Measurements from ENCODE around the gene DEFB123.

The DEFB123 gene

GRCh38 chr20:31474097-31474436 is 33.6 kb downstream of the DEFB123 start:
- DNase-seq (ENCODE audit: low read depth): no peak

GRCh38 chr20:31474758-31475427 is 34.5 kb downstream of the DEFB123 start, which contains the start of the genes DEFB124 and REM1:
TSS of gene DEFB124 (minus strand) at chr20:31475127. CDS start at chr20:31473013, 2,114 bp downstream.
TSS of gene REM1 (plus strand) at chr20:31475288. CDS start at chr20:31476446, 1,158 bp downstream.
- DNase-seq (ENCODE audit: low read depth): no peak

- no peak for DNase-seq (ENCODE audit: low read depth)
These were observed 35.3 kb downstream of the DEFB123 start for GRCh38 chr20:31475472-31476293.

GRCh38 chr20:31476294-31476585 is 35.8 kb downstream of the DEFB123 start:
- no peak for DNase-seq (ENCODE audit: low read depth)

GRCh38 chr20:31476643-31477215 is 36.3 kb downstream of the DEFB123 start:
- DNase-seq (ENCODE audit: low read depth): no peak

- DNase-seq (ENCODE audit: low read depth): no peak
These were observed 43.6 kb downstream of the DEFB123 start for GRCh38 chr20:31484001-31484400.

- no peak for DNase-seq (ENCODE audit: low read depth)
These were observed 45.3 kb downstream of the DEFB123 start for GRCh38 chr20:31485450-31486339.

GRCh38 chr20:31488115-31488514 is 47.7 kb downstream of the DEFB123 start:
- no peak for DNase-seq (ENCODE audit: low read depth)

- no peak for DNase-seq (ENCODE audit: low read depth)
These were observed 48.7 kb downstream of the DEFB123 start for GRCh38 chr20:31489152-31489551.

- no peak for DNase-seq (ENCODE audit: low read depth)
These were observed 50.3 kb downstream of the DEFB123 start for GRCh38 chr20:31490752-31491151.

- no peak for DNase-seq (ENCODE audit: low read depth)
These were observed 53.7 kb downstream of the DEFB123 start for GRCh38 chr20:31494131-31494530.

GRCh38 chr20:31496761-31497295 is 56.4 kb downstream of the DEFB123 start:
- no peak for DNase-seq (ENCODE audit: low read depth)

- no peak for DNase-seq (ENCODE audit: low read depth)
These were observed 57.6 kb downstream of the DEFB123 start for GRCh38 chr20:31497838-31498540.

Data from activated T-cell treated with anti-CD3 and anti-CD28 coated beads for 48 hours (primary cell).